GM12891 (cell line): ENCODE data around the gene CPVL.

ENCODE experiments used
- POLR2A ChIP-seq: IDR thresholded peaks from 2 replicates; pipeline ENCODE4 v1.6.1; 2011; ENCODE audit warnings: low read depth, low read length, control low read depth
- POLR2AphosphoS5 ChIP-seq: IDR thresholded peaks from 2 replicates; pipeline ENCODE4 v1.6.1; 2011; ENCODE audit warnings: low read depth, low read length, control low read depth
- POU2F2 ChIP-seq: IDR thresholded peaks from 2 replicates; pipeline ENCODE4 v1.6.1; 2011; ENCODE audit warnings: low read depth, mild to moderate bottlenecking, control low read depth, low read length, moderate library complexity
- TAF1 ChIP-seq: IDR thresholded peaks from 2 replicates; pipeline ENCODE4 v1.6.1; 2011; ENCODE audit warnings: low read depth, low read length, control low read depth

- TF ChIP-seq POU2F2 (no peak), POLR2A (no peak), TAF1 (no peak), POLR2AphosphoS5 (no peak)
These were observed 146.9 kb downstream of the CPVL start for GRCh38 chr7:28999427-28999826.
